ENCODE measurements around the gene C1S. TPM values are rescaled to one million over a fixed set of nuclear protein-coding genes. Genes with fewer than 3 reads are reported as not detected.
A peak's percentile ranks its signal among the peaks of the same experiment; 100 is the strongest.
"Not testable (repeated sequence)": the region's sequence is repeated elsewhere in the genome, so short reads cannot be mapped to it uniquely, and the experiment has no call there.

The C1S gene
- total RNA-seq: 100 to 1,000 TPM in 2 of 4 donors, 10 to 100 TPM in 2; 25.2 to 375 (median 110) TPM

GRCh38 chr12:7060353-7060954, at the start of gene C1S:
Gene C1S, plus strand, starts transcription at chr12:7060718. Its CDS starts 1,195 bp downstream, at chr12:7061913.
- peak within 1 kb of the TSS; percentile 9 to 62 (median 39) for H3K4me3 ChIP-seq
- H3K27ac ChIP-seq: peak within 1 kb of the TSS; percentile 75 to 88 (median 84)
- 4 to 19% methylated on average over 7 to 8 of the region's 10 CpGs for WGBS, 2 donors
- peaks cover 0 to 8% (median 0%) of the 10 kb centered on the region in 3 donors for H3K36me3 ChIP-seq
- H3K27me3 ChIP-seq: no peaks in the 10 kb centered on the region
- H3K4me1 ChIP-seq: peaks cover 8 to 70% (median 27%) of the 10 kb centered on the region in 3 donors
- intact Hi-C loops (cut with DNase I): no loop called here
- no peak for DNase-seq
- H3K9me3 ChIP-seq: no peaks in the 10 kb centered on the region
- TF ChIP-seq CTCF (IDR thresholded peaks at IDR 0.05) (peak; percentile 34 to 88 (median 80)), POLR2A (IDR thresholded peaks at IDR 0.05) (peak in 2 of 4 donors; percentile 64 to 78)

- H3K4me3 ChIP-seq; intact Hi-C loops (cut with DNase I); DNase-seq; H3K27me3 ChIP-seq; H3K27ac ChIP-seq; H3K9me3 ChIP-seq: not testable (repeated sequence)
- Histone ChIP-seq H3K36me3 (peaks cover 0 to 48% (median 0%) of the 10 kb centered on the region in 3 donors), H3K4me1 (peaks cover 4 to 18% (median 5%) of the 10 kb centered on the region in 3 donors)
- 73 to 74% methylated on average over 3 to 4 of the region's 4 CpGs for WGBS, 2 donors
Measured at GRCh38 chr12:7011398-7011797, 49.1 kb upstream of the C1S start.

GRCh38 chr12:7012024-7012607, 48.4 kb upstream of the C1S start:
- Histone ChIP-seq H3K27me3 (no peaks in the 10 kb centered on the region), H3K4me1 (peaks cover 11 to 25% (median 11%) of the 10 kb centered on the region in 3 donors), H3K4me3 (no peak overlapping the region), H3K9me3 (no peaks in the 10 kb centered on the region), H3K27ac (no peak overlapping the region), H3K36me3 (peaks cover 0 to 48% (median 0%) of the 10 kb centered on the region in 3 donors)
- WGBS, 2 donors: 91 to 92% methylated on average over 3 to 4 of the region's 4 CpGs
- no peak for DNase-seq
- intact Hi-C loops (cut with DNase I): no loop called here
- TF ChIP-seq POLR2A (IDR thresholded peaks at IDR 0.05): no peak
- no peak for TF ChIP-seq CTCF (IDR thresholded peaks at IDR 0.05)

- H3K4me3 ChIP-seq: no peak overlapping the region
- 87 to 93% methylated on average over 3 of the region's 3 CpGs for WGBS, 2 donors
- TF ChIP-seq POLR2A (IDR thresholded peaks at IDR 0.05) (no peak), CTCF (IDR thresholded peaks at IDR 0.05) (no peak)
- peaks cover 16 to 28% (median 18%) of the 10 kb centered on the region in 3 donors for H3K4me1 ChIP-seq
- no peak for DNase-seq
- intact Hi-C loops (cut with DNase I): no loop called here
- no peaks in the 10 kb centered on the region for H3K27me3 ChIP-seq
- peaks cover 0 to 48% (median 0%) of the 10 kb centered on the region in 3 donors for H3K36me3 ChIP-seq
- H3K27ac ChIP-seq: no peak overlapping the region
- H3K9me3 ChIP-seq: no peaks in the 10 kb centered on the region
Measured at GRCh38 chr12:7013101-7013500, 47.4 kb upstream of the C1S start.

- WGBS, 2 donors: 69 to 78% methylated on average over 6 of the region's 6 CpGs
- peaks cover 18 to 38% (median 21%) of the 10 kb centered on the region in 3 donors for H3K4me1 ChIP-seq
- no peak for DNase-seq
- no peak overlapping the region for H3K4me3 ChIP-seq
- TF ChIP-seq CTCF (IDR thresholded peaks at IDR 0.05): no peak
- TF ChIP-seq POLR2A (IDR thresholded peaks at IDR 0.05): no peak
- H3K36me3 ChIP-seq: peaks cover 0 to 30% (median 0%) of the 10 kb centered on the region in 3 donors
- no peaks in the 10 kb centered on the region for H3K9me3 ChIP-seq
- H3K27me3 ChIP-seq: no peaks in the 10 kb centered on the region
- H3K27ac ChIP-seq: no peak overlapping the region
- intact Hi-C loops (cut with DNase I): no loop called here
Measured at GRCh38 chr12:7015555-7016370, 44.8 kb upstream of the C1S start.

Measured in esophagus squamous epithelium (tissue), 5 donors.